Esophagus (tissue), 2 donors: ENCODE measurements around the gene PGLYRP1. TPM values are rescaled to one million over a fixed set of nuclear protein-coding genes. Genes with fewer than 3 reads are reported as not detected.
A peak's percentile ranks its signal among the peaks of the same experiment; 100 is the strongest.

Source experiments
- H3K27ac ChIP-seq, 2 donors: one replicate each; pipeline ENCODE4 v1.5.1; 2013; ENCODE audit warnings: low read depth in 2 of 2, mild to moderate bottlenecking in 2 of 2, inconsistent platforms in 1 of 2, low read length in 1 of 2, moderate library complexity in 1 of 2
- H3K27me3 ChIP-seq, 2 donors: one replicate each; pipeline ENCODE4 v1.6.1; 2013; ENCODE audit warnings: low read length in 2 of 2, control low read depth in 1 of 2, mild to moderate bottlenecking in 1 of 2; ENCODE audit not compliant: insufficient read depth in 2 of 2, control insufficient read depth in 1 of 2
- H3K36me3 ChIP-seq, 2 donors: one replicate each; pipeline ENCODE4 v1.6.1; 2013; ENCODE audit warnings: low read length in 1 of 2; ENCODE audit not compliant: control insufficient read depth in 2 of 2, insufficient read depth in 2 of 2
- H3K4me1 ChIP-seq, 2 donors: one replicate each; pipeline ENCODE4 v1.6.1; 2013; ENCODE audit warnings: low read length in 1 of 2; ENCODE audit not compliant: control insufficient read depth in 2 of 2, insufficient read depth in 2 of 2
- H3K4me3 ChIP-seq, 2 donors: one replicate each; pipeline ENCODE4 v1.5.1; 2013; ENCODE audit warnings: low read length in 2 of 2, mild to moderate bottlenecking in 2 of 2, low read depth in 1 of 2, moderate library complexity in 1 of 2
- H3K9me3 ChIP-seq, 2 donors: one replicate each; pipeline ENCODE4 v1.6.1; 2013; ENCODE audit warnings: mild to moderate bottlenecking in 2 of 2, low read depth in 1 of 2, low read length in 1 of 2, moderate library complexity in 1 of 2; ENCODE audit not compliant: control insufficient read depth in 2 of 2, insufficient read depth in 1 of 2
- WGBS, 2 donors: extraction: QIAGEN DNeasy Blood & Tissue Kit; methylation state at CpG; one replicate each; pipeline ENCODE4 v1.1.7; 2013; 5-methylcytosine and 5-hydroxymethylcytosine counted together
- polyA plus RNA-seq, 2 donors: library from polyadenylated mRNA; stranded (reverse); fragments of 200-250 nt; gene quantifications; one replicate each; pipeline ENCODE4 v1.2.3, GENCODE V29; 2013
- donor health status: healthy with polysubstance abuse.
- donor health status: Bipolar disorder and iron deficiency.

Gene PGLYRP1, protein sequence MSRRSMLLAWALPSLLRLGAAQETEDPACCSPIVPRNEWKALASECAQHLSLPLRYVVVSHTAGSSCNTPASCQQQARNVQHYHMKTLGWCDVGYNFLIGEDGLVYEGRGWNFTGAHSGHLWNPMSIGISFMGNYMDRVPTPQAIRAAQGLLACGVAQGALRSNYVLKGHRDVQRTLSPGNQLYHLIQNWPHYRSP
- not detected for polyA plus RNA-seq

- H3K4me3 ChIP-seq: no peak within 1 kb of the TSS
- WGBS, 2 donors: 33 to 39% methylated on average over 46 to 47 of the region's 47 CpGs
- H3K36me3 ChIP-seq: no peaks in the 10 kb centered on the region
- no peaks in the 10 kb centered on the region for H3K9me3 ChIP-seq
- peaks cover 0 to 7% of the 10 kb centered on the region in 2 donors for H3K4me1 ChIP-seq
- H3K27ac ChIP-seq: no peak within 1 kb of the TSS
- H3K27me3 ChIP-seq: no peaks in the 10 kb centered on the region
These were observed at the start of gene PGLYRP1 for GRCh38 chr19:46022431-46023310. TSS of gene PGLYRP1 (minus strand) at chr19:46023053. CDS start at chr19:46023021, 32 bp downstream.

- H3K4me3 ChIP-seq: no peak overlapping the region
- H3K9me3 ChIP-seq: no peaks in the 10 kb centered on the region
- H3K27ac ChIP-seq: peak overlapping the region; percentile 5 to 37
- 25 to 29% methylated on average over 6 of the region's 6 CpGs for WGBS, 2 donors
- no peaks in the 10 kb centered on the region for H3K36me3 ChIP-seq
- no peaks in the 10 kb centered on the region for H3K27me3 ChIP-seq
- peaks cover 0 to 6% of the 10 kb centered on the region in 2 donors for H3K4me1 ChIP-seq
These were observed 47.0 kb upstream of the PGLYRP1 start for GRCh38 chr19:46069806-46070341.

GRCh38 chr19:46068345-46069258 is 45.7 kb upstream of the PGLYRP1 start:
- Histone ChIP-seq H3K4me3 (no peak overlapping the region), H3K36me3 (no peaks in the 10 kb centered on the region), H3K4me1 (peaks cover 0 to 6% of the 10 kb centered on the region in 2 donors), H3K27ac (peak overlapping the region in 1 of 2 donors; percentile 63), H3K9me3 (no peaks in the 10 kb centered on the region), H3K27me3 (no peaks in the 10 kb centered on the region)
- WGBS, 2 donors: 51 to 52% methylated on average over 12 of the region's 12 CpGs

- Histone ChIP-seq H3K36me3 (no peaks in the 10 kb centered on the region), H3K27ac (no peak overlapping the region), H3K27me3 (no peaks in the 10 kb centered on the region), H3K4me1 (peaks cover 0 to 6% of the 10 kb centered on the region in 2 donors), H3K9me3 (no peaks in the 10 kb centered on the region), H3K4me3 (no peak overlapping the region)
- WGBS, 2 donors: 88 to 100% methylated on average over 1 of the region's 1 CpG
These were observed 44.8 kb upstream of the PGLYRP1 start for GRCh38 chr19:46067691-46068090.

- H3K4me3 ChIP-seq: no peak overlapping the region
- H3K27ac ChIP-seq: no peak overlapping the region
- H3K4me1 ChIP-seq: peaks cover 0 to 6% of the 10 kb centered on the region in 2 donors
- no peaks in the 10 kb centered on the region for H3K36me3 ChIP-seq
- H3K27me3 ChIP-seq: no peaks in the 10 kb centered on the region
- 65 to 76% methylated on average over 1 of the region's 1 CpG for WGBS, 2 donors
- H3K9me3 ChIP-seq: no peaks in the 10 kb centered on the region
These were observed 43.6 kb upstream of the PGLYRP1 start for GRCh38 chr19:46066471-46066870.

DNA sequence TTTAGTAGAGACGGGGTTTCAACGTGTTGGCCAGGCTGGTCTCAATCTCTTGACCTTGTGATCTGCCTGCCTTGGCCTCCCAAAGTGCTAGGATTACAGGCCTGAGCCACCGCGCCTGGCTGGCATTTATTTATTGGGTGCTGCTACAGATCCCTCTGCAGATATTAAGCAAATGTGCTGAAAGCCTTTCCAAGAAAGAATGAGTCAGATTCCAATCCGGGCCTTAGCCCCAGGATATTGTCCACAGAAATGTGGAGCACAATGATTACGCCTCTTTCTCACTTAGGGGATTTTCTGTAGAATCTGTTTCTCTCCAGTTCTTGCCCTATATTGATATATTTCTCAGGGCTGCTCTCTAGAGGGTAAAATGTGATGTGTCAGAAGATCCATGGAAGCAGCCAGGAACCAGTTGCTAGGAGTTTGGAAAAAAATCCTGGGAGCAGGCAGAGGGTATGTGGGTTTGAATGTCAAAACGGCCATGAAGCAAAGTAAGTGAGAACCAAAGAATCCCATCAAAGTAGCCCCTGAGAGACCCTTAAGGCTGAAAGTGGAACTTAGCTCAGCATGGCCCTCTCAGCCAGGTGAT is 42.7 kb upstream of the PGLYRP1 start:
- WGBS, 2 donors: 40 to 51% methylated on average over 7 of the region's 7 CpGs
- H3K36me3 ChIP-seq: no peaks in the 10 kb centered on the region

GRCh38 chr19:46063201-46063600 is 40.3 kb upstream of the PGLYRP1 start:
- no peak overlapping the region for H3K27ac ChIP-seq
- H3K36me3 ChIP-seq: no peaks in the 10 kb centered on the region
- no peak overlapping the region for H3K4me3 ChIP-seq
- H3K9me3 ChIP-seq: no peaks in the 10 kb centered on the region
- WGBS, 2 donors: 74 to 75% methylated on average over 3 of the region's 3 CpGs
- no peaks in the 10 kb centered on the region for H3K27me3 ChIP-seq
- peaks cover 0 to 2% of the 10 kb centered on the region in 2 donors for H3K4me1 ChIP-seq

More for the DNA sequence above, 42.7 kb upstream of the PGLYRP1 start:
- H3K27me3 ChIP-seq: no peaks in the 10 kb centered on the region
- no peak overlapping the region for H3K4me3 ChIP-seq
- peaks cover 0 to 6% of the 10 kb centered on the region in 2 donors for H3K4me1 ChIP-seq
- H3K9me3 ChIP-seq: no peaks in the 10 kb centered on the region
- no peak overlapping the region for H3K27ac ChIP-seq

GRCh38 chr19:46060012-46060411 is 37.2 kb upstream of the PGLYRP1 start:
- Histone ChIP-seq H3K36me3 (no peaks in the 10 kb centered on the region), H3K27ac (no peak overlapping the region), H3K9me3 (no peaks in the 10 kb centered on the region), H3K4me3 (no peak overlapping the region), H3K27me3 (no peaks in the 10 kb centered on the region), H3K4me1 (no peaks in the 10 kb centered on the region)
- WGBS, 2 donors: 84 to 95% methylated on average over 2 of the region's 2 CpGs

DNA sequence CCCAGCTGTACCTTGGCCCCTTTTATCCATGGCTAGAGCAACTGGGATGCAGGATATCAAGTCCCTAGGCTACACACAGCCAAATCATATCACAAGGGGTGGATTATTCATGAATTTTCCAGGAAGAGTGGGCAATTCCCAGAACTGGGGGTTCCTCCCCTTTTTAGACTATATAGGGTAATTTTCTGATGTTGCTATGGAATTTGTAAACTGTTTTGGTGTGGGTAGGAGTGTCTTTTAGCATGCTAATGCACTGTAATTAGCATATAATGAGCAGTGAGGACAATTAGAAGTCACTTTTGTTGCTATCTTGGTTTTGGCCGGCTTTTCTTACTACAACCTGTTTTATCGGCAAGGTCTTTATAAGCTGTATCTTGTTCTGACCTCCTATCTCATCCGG is 35.9 kb upstream of the PGLYRP1 start:
- Histone ChIP-seq H3K9me3 (no peaks in the 10 kb centered on the region), H3K4me1 (no peaks in the 10 kb centered on the region), H3K27me3 (no peaks in the 10 kb centered on the region), H3K27ac (no peak overlapping the region), H3K4me3 (no peak overlapping the region), H3K36me3 (no peaks in the 10 kb centered on the region)
- 93 to 94% methylated on average over 3 of the region's 3 CpGs for WGBS, 2 donors
